ENCODE measurements around the gene MEIS2.

MEIS2 gene

DNA sequence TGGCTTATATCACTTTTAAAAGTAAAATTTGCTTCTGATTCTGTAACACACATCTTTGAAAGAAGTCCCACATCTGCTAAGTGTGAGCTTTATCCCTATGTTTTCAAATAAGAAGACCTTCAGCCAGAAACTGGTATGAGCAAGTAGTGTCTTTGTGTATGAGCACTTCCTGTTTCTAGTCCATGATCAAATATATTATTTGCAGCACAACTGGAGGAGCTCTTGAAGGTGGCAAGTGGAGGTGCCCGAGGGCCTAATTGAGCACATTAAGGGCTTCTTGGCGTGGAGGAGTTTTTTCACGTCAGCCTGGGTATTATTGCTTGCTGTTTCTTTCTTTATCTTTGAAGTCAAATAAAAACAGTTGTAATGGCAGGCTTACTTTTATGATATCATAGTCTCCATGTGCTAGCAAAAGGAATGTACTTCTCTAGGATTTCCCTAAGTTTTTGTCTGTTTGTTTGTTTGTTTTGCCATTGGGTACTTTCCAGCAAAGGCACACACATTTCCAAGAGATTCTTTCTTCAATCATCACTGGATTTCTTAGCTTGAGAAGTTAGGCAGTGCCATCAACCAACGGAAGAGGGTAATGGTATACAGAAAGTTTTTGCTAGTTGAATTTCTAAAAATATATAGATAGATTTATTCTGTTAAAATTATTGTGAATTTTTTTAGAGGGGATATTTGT lies 68.1 kb downstream of the MEIS2 start:
- no peak for DNase-seq (ENCODE audit: extremely low read depth, low read depth)
- TF ChIP-seq CTCF (IDR thresholded peaks at IDR 0.05; ENCODE audit: low read depth, low read length) = no peak

DNA sequence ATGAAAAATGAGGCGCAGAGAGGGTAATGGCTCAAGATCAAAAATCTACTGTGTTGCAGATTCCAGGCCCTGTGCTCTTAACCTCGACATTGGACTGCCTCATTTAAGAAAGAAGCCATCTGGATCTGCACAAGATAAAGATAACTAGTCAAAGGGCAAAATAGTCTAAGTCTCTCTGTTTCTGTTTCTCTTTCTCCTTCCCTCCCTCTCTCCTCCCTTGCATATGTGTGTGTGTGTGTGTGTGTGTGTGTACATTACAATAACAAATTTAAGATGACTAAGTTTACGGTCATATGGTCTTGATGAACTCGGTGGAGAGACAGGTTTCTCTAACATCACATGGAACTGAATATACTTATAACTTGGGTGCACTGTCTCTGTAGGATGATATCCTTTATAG lies 69.2 kb downstream of the MEIS2 start:
- no peak for TF ChIP-seq CTCF (IDR thresholded peaks at IDR 0.05; ENCODE audit: low read depth, low read length)
- peak; percentile 57 for DNase-seq (ENCODE audit: extremely low read depth, low read depth)

- DNase-seq (ENCODE audit: extremely low read depth, low read depth) = peak; percentile 78
- no peak for TF ChIP-seq CTCF (IDR thresholded peaks at IDR 0.05; ENCODE audit: low read depth, low read length)
These were observed 71.6 kb downstream of the MEIS2 start for GRCh38 chr15:37028625-37029296.

DNA sequence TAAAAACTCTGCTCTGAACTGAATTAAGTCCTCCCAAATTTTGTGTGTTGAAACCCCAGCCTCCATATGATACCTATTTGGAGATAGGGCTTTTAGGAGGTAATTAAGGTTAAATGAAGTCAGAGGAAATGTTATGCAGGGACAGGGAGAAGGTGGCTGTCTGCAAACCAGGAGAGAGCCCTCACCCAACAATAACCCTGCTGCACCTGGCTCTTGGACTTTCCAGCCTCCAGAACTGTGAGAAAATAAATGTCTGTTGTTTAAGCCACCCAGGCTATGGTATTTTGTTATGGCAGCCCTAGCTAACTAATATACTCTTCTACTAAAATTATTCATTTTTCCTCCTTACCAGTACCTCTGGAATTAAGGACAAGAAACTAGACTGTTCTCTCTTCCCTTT lies 79.5 kb downstream of the MEIS2 start:
- DNase-seq (ENCODE audit: extremely low read depth, low read depth) = no peak
- no peak for TF ChIP-seq CTCF (IDR thresholded peaks at IDR 0.05; ENCODE audit: low read depth, low read length)

- no peak for DNase-seq (ENCODE audit: extremely low read depth, low read depth)
- no peak for TF ChIP-seq CTCF (IDR thresholded peaks at IDR 0.05; ENCODE audit: low read depth, low read length)
These were observed 80.6 kb downstream of the MEIS2 start for GRCh38 chr15:37019479-37020433.

DNA sequence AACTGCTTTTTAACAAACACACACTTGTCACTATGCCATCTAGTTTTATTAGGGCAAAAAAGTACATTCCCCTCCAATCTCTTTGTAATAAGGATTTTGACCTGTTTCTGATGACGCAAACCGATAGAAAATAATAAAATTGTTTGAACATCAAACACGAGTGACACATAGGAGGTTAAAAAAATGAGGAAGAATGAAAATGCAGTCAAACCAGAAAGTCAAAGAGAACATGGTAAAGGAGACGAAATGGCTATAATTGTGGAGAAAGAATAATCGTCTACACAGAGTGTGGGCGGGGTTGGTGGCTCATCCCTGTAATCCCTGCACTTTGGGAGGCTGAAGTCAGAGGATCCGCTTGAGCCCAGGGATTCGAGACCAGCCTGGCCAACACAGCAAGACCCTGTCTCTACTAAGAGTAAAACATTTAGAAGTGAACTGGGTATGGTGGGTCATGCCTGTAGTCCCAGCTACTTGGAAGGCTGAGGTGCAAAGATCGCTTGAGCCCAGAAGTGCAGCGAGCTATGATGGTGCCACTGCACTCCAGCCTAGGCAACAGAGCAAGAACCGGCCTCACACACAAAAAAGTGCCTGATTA lies 83.2 kb downstream of the MEIS2 start:
- TF ChIP-seq CTCF (IDR thresholded peaks at IDR 0.05; ENCODE audit: low read depth, low read length) = no peak
- DNase-seq (ENCODE audit: extremely low read depth, low read depth) = no peak
